K562 (cell line): ENCODE results near the gene RPTOR. TPM values are rescaled to one million over a fixed set of nuclear protein-coding genes. Genes with fewer than 3 reads are reported as not detected.

Experiments
- ATAC-seq: fragments of 200-7000 bp; cut with Tn5 transposase; 3 replicates; pipeline ENCODE4 v1.9.1; 2020; ENCODE audit warnings: moderate library complexity
- BruUV-seq: library from RNA; stranded (reverse); fragments of 400-500 nt; replicated peaks from 2 replicates; lab custom pipeline; 2021; lab: Mats Ljungman, UMichigan
- CTCF ChIA-PET: fragments of 300-600 bp; formaldehyde crosslinking; extraction: SDS; loops from one replicate; lab custom pipeline; 2021; ENCODE audit warnings: low intra/inter-chr PET ratio; lab: Yijun Ruan, JAX
- POLR2A ChIA-PET: fragments of 300-600, 350-650 bp; sonication (Branson Sonifier 250); formaldehyde crosslinking; extraction: SDS; loops from one replicate; lab custom pipeline; 2021; ENCODE audit warnings: antibody characterized with exemption, inconsistent platforms; lab: Yijun Ruan, JAX
- DNase-seq, 4 experiments: peaks; one replicate each; pipeline versions ENCODE4 v3.0.0 to v3.0.0-alpha.2; 2011 to 2018; ENCODE audit warnings: low spot score in 3 of 4, mixed read lengths in 3 of 4; ENCODE audit errors: extremely low read depth in 1 of 4
- FAIRE-seq: peaks from 2 replicates; lab custom pipeline; 2011; peaks lifted over from hg19 to GRCh38; lab: Jason Lieb, UNC
- H2AFZ ChIP-seq: 2 replicates; pipeline ENCODE4 v1.6.0; 2011; ENCODE audit warnings: low read depth, low read length, control low read depth, inconsistent platforms
- H3K27ac ChIP-seq: fragments of 200-600 bp; 3 replicates; pipeline ENCODE4 v1.8.0; 2011; ENCODE audit warnings: low read depth, mild to moderate bottlenecking, control low read depth, inconsistent platforms, low read length, moderate library complexity, mixed read lengths; ENCODE audit errors: extremely low read depth
- H3K27me3 ChIP-seq, 2 experiments: fragments of 300-600 bp in 1 of 2; 2 replicates in 1 of 2; 3 replicates in 1 of 2; pipeline versions ENCODE4 v1.6.0 to v1.8.0; 2011; ENCODE audit warnings: inconsistent platforms in 2 of 2, low read length in 2 of 2, mild to moderate bottlenecking in 1 of 2, mixed read lengths in 1 of 2, moderate library complexity in 1 of 2; ENCODE audit not compliant: control insufficient read depth in 2 of 2, insufficient read depth in 2 of 2
- H3K36me3 ChIP-seq: fragments of 300-600 bp; 3 replicates; pipeline ENCODE4 v1.8.0; 2011; ENCODE audit warnings: mild to moderate bottlenecking, low read length, inconsistent platforms; ENCODE audit not compliant: control insufficient read depth, insufficient read depth
- H3K4me1 ChIP-seq, 2 experiments: fragments of 200-600 bp in 1 of 2; replicated peaks in 1 of 2; 2 replicates in 1 of 2; 3 replicates in 1 of 2; pipeline versions ENCODE4 v1.5.1 to v1.8.0; 2011; ENCODE audit warnings: inconsistent platforms in 2 of 2, low read length in 2 of 2, mild to moderate bottlenecking in 1 of 2, mixed read lengths in 1 of 2, moderate library complexity in 1 of 2; ENCODE audit not compliant: control insufficient read depth in 2 of 2, insufficient read depth in 2 of 2
- H3K4me2 ChIP-seq: 2 replicates; pipeline ENCODE4 v1.6.1; 2011; ENCODE audit warnings: low read length, control low read depth, inconsistent platforms, mixed read lengths; ENCODE audit not compliant: insufficient read depth
- H3K4me3 ChIP-seq: fragments of 200-600 bp; sonication (generic), shearing (Covaris generic); 2 replicates; pipeline ENCODE4 v1.5.1; 2016; ENCODE audit warnings: control low read depth, inconsistent platforms
- H3K79me2 ChIP-seq: fragments of 200-600 bp; 3 replicates; pipeline ENCODE4 v1.8.0; 2011; ENCODE audit warnings: low read length, inconsistent platforms; ENCODE audit not compliant: control insufficient read depth, insufficient read depth
- H3K9ac ChIP-seq, 2 experiments: 2 replicates each; pipeline versions ENCODE4 v1.6.0 to v1.6.1; 2011; ENCODE audit warnings: low read depth in 2 of 2, low read length in 2 of 2, control low read depth in 1 of 2, inconsistent platforms in 1 of 2, mild to moderate bottlenecking in 1 of 2, mixed read lengths in 1 of 2; ENCODE audit not compliant: insufficient read depth in 1 of 2
- H3K9me1 ChIP-seq: one replicate; pipeline ENCODE4 v1.6.0; 2011; ENCODE audit warnings: inconsistent platforms, mild to moderate bottlenecking, low read length, moderate library complexity; ENCODE audit not compliant: control insufficient read depth, insufficient read depth
- H3K9me3 ChIP-seq: replicated peaks from 2 replicates; pipeline ENCODE4 v1.5.1; 2011; ENCODE audit warnings: low read depth, low read length, inconsistent platforms; ENCODE audit not compliant: control insufficient read depth, insufficient read depth
- H4K20me1 ChIP-seq: replicated peaks from 2 replicates; pipeline ENCODE4 v1.6.1; 2011; ENCODE audit warnings: low read length, inconsistent platforms, mixed read lengths; ENCODE audit not compliant: control insufficient read depth, insufficient read depth
- C11orf30 ChIP-seq: fragments of 450-650 bp; IDR thresholded peaks from 2 replicates; pipeline ENCODE4 v1.6.1; 2016; ENCODE audit warnings: low read depth, mild to moderate bottlenecking
- CREBBP ChIP-seq: IDR thresholded peaks from one replicate; pipeline ENCODE4 v1.6.1; 2012; ENCODE audit warnings: low read depth, mild to moderate bottlenecking, control low read depth, inconsistent platforms, low read length
- EHMT2 ChIP-seq: fragments of 450-650 bp; IDR thresholded peaks from 2 replicates; pipeline ENCODE4 v1.6.1; 2018; ENCODE audit warnings: antibody characterized with exemption
- IRF2 ChIP-seq: sonication (generic); formaldehyde crosslinking; IDR thresholded peaks from 2 replicates; pipeline ENCODE4 v1.8.1; 2022; ENCODE audit warnings: mild to moderate bottlenecking, missing genetic modification reagents
- MAFK ChIP-seq: IDR thresholded peaks from 2 replicates; pipeline ENCODE4 v1.6.1; 2011; ENCODE audit warnings: low read length, improper control_type of control experiment
- NFYB ChIP-seq: IDR thresholded peaks from 2 replicates; pipeline ENCODE4 v1.6.1; 2011; ENCODE audit warnings: mild to moderate bottlenecking, moderate library complexity; ENCODE audit not compliant: insufficient read length; ENCODE audit errors: extremely low read depth
- POLR3A ChIP-seq: IDR thresholded peaks from 2 replicates; pipeline ENCODE4 v1.6.1; 2011; ENCODE audit warnings: borderline replicate concordance, mild to moderate bottlenecking, moderate library complexity; ENCODE audit not compliant: insufficient read length, insufficient read depth; ENCODE audit errors: extremely low read depth
- RERE ChIP-seq: sonication (generic); formaldehyde crosslinking; IDR thresholded peaks from 2 replicates; pipeline ENCODE4 v1.8.0; 2023; ENCODE audit warnings: missing genetic modification reagents, mild to moderate bottlenecking, borderline replicate concordance
- RNF2 ChIP-seq: sonication (generic); IDR thresholded peaks from 2 replicates; pipeline ENCODE4 v1.6.1; 2016
- SMAD1 ChIP-seq: fragments of 150-350 bp; IDR thresholded peaks from 2 replicates; pipeline ENCODE4 v1.6.1; 2014; ENCODE audit warnings: low read length, low read depth; ENCODE audit not compliant: partially characterized antibody
- SMARCA5 ChIP-seq: fragments of 450-650 bp; IDR thresholded peaks from 2 replicates; pipeline ENCODE4 v1.6.1; 2016
- SUPT5H ChIP-seq: fragments of 450-650 bp; IDR thresholded peaks from 2 replicates; pipeline ENCODE4 v1.6.1; 2016
- XRCC3 ChIP-seq: fragments of 450-650 bp; IDR thresholded peaks from 2 replicates; pipeline ENCODE4 v1.6.1; 2017; ENCODE audit warnings: mild to moderate bottlenecking, moderate library complexity
- ZNF717 ChIP-seq: fragments of 250-450 bp; sonication (Bioruptor Pico); IDR thresholded peaks from 2 replicates; pipeline ENCODE4 v1.5.0; 2021
- WGBS: fragments of 100-300 bp; shearing (Covaris generic); methylation state at CpG from one replicate; pipeline ENCODE4 v1.1.6; 2016; ENCODE audit warnings: low coverage, mixed read lengths; ENCODE audit not compliant: insufficient coverage; ENCODE audit errors: missing lambda C conversion rate; 5-methylcytosine and 5-hydroxymethylcytosine counted together
- in situ Hi-C: fragments of 300-500 bp; cut with MboI; formaldehyde crosslinking; loops from 4 replicates; pipeline ENCODE4 v1.15.0; 2018; ENCODE audit warnings: inconsistent platforms, mixed read lengths
- intact Hi-C: fragments of 100-400 bp; cut with micrococcal nuclease; formaldehyde crosslinking; loops from 2 replicates; pipeline ENCODE4 v1.14.2; 2022
- polyA plus RNA-seq, 8 experiments: library from polyadenylated mRNA; depleted of rRNA in 4 of 8; stranded (reverse) in 5 of 8; unstranded in 3 of 8; fragments of >200 nt; fragmentation: Nextera tagmentation in 2 of 8; fragmentation: Illumina TruSeq in 1 of 8; extraction: Ambion mirVana in 2 of 8; extraction: Trizol in 1 of 8; gene quantifications; 2 replicates each; pipeline versions ENCODE4 v1.2.1 to v1.2.3, GENCODE V29; 2011 to 2014; ENCODE audit warnings: inconsistent platforms in 1 of 8, missing spikeins in 1 of 8
- total RNA-seq, 7 experiments: library from RNA; depleted of rRNA in 6 of 7; stranded (reverse); fragments of >200 nt in 6 of 7; fragmentation: Illumina TruSeq in 2 of 7; extraction: Trizol in 2 of 7; gene quantifications; 2 replicates each; pipeline versions ENCODE4 v1.2.1 to v1.2.3, GENCODE V29; 2011 to 2021; ENCODE audit warnings: low replicate concordance in 1 of 7
- TF ChIP-seq, protein P1 (sequence below): sonication (generic); formaldehyde crosslinking; IDR thresholded peaks from 2 replicates; pipeline ENCODE4 v1.8.0; 2022; ENCODE audit warnings: mild to moderate bottlenecking, missing genetic modification reagents

RPTOR gene
- total and polyA plus RNA-seq, 9 of the 15 experiments (the other 6 are each of a cell fraction or from before 2014, with no cell fraction given), result 0.24 to 54.1 (median 10.2) TPM

DNA sequence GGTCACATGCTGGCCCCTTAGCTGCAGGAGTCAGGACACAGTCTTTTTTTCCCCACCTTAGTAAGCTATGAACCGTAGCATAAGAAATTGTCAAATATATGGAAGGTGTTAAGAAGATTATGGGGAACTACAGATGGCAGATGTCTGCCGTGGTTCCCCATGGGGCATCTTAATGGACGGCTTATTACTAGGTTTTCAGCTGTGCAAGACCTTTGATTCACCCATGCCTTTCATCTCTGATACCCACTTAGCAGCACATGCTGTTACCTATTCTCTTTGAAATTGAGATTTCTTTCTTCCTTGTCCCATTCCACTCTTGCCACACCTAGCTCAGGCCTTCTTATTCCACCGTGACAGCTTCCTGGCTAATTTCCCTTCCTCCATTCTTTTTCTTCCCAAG lies 70.7 kb downstream of the RPTOR start (continued):
- TF ChIP-seq IRF2 (no peak), EHMT2 (no peak)

DNA sequence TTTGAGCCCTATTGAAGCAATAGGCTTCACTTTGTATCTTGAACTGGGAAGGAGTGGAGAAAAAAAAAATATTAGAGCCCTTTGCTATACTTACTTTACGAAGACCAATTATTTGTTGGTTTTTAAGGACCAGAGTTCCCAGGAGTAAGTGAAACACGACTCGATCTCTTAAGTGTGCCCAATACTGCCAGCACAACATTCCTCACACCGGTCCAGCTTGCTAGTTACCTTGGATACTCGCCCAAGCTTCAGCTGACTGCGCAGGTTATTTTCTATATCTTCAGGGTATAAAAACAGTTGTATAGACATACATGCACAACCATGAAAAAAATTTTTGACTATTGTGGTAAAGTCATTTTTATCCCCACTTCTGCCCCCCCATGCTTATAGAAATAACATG lies 72.1 kb downstream of the RPTOR start:
- POLR2A ChIA-PET, result interaction anchor here (1.7 kb wide), 1 partner anchor 11 kb away, joined by 5 read pairs; no protein-coding TSS in a partner anchor
- intact Hi-C loops, result no loop called here
- Histone ChIP-seq H3K36me3 (no peaks in the 10 kb centered on the region), H3K9me1 (no peaks in the 10 kb centered on the region), H2AFZ (no peak overlapping the region), H3K4me2 (no peak overlapping the region), H4K20me1 (peaks cover 13% of the 10 kb centered on the region; the same call in 1 of the 2 replicates), H3K27ac (no peak overlapping the region), H3K79me2 (peaks cover 74% of the 10 kb centered on the region), H3K4me1 (peaks cover under 1 to 6% of the 10 kb centered on the region in 2 experiments; a peak in 3 of 5 replicates), H3K9me3 (no peaks in the 10 kb centered on the region), H3K9ac (no peak overlapping the region), H3K27me3 (no peaks in the 10 kb centered on the region), H3K4me3 (no peak overlapping the region)
- BruUV-seq, result no TSS peak
- FAIRE-seq (no peak), DNase-seq (no peak), ATAC-seq (no peak)
- TF ChIP-seq NFYB (no peak), POLR3A (no peak), SUPT5H (no peak), CREBBP (no peak), ZNF717 (CRISPR knock-in tag) (no peak), XRCC3 (no peak), SMARCA5 (no peak), RERE (no peak), SMAD1 (no peak), C11orf30 (no peak), RNF2 (no peak), MAFK (no peak)
- TF ChIP-seq, protein P1, sequence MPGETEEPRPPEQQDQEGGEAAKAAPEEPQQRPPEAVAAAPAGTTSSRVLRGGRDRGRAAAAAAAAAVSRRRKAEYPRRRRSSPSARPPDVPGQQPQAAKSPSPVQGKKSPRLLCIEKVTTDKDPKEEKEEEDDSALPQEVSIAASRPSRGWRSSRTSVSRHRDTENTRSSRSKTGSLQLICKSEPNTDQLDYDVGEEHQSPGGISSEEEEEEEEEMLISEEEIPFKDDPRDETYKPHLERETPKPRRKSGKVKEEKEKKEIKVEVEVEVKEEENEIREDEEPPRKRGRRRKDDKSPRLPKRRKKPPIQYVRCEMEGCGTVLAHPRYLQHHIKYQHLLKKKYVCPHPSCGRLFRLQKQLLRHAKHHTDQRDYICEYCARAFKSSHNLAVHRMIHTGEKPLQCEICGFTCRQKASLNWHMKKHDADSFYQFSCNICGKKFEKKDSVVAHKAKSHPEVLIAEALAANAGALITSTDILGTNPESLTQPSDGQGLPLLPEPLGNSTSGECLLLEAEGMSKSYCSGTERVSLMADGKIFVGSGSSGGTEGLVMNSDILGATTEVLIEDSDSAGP (CRISPR knock-in tag), result no peak
- in situ Hi-C loops, result no loop called here
- CTCF ChIA-PET, result no interaction called here
- 97% methylated on average over 6 of the region's 6 CpGs for WGBS
